ENCODE measurements around the gene OR10H4. TPM values are rescaled to one million over a fixed set of nuclear protein-coding genes. Genes with fewer than 3 reads are reported as not detected.

The OR10H4 gene
- total RNA-seq (2021; fragmentation: NEBNext Ultra II Directional; extraction: Animal tissue kit (Norgen Biotek cat#: 25700)) (not detected in 2 replicates), polyA plus RNA-seq (2011; rRNA removed) (not detected in 2 replicates), polyA minus RNA-seq (2011; rRNA and poly(A)+ RNA removed) (not detected in 2 replicates)
- not detected for polyA plus RNA-seq (2011; cell fraction: cytosol; rRNA removed)
- not detected for polyA plus RNA-seq (2011; cell fraction: nucleus; rRNA removed)
- polyA plus RNA-seq (2012, experiment 1 of 2), result not detected in 4 replicates
- polyA plus RNA-seq (2012, experiment 2 of 2), result not detected
- polyA plus RNA-seq (2013, experiment 1 of 2), result not detected
- not detected for polyA plus RNA-seq (2013, experiment 2 of 2)
- not detected for polyA minus RNA-seq (2011; cell fraction: cytosol; rRNA and poly(A)+ RNA removed)
- not detected for polyA minus RNA-seq (2011; cell fraction: nucleus; rRNA and poly(A)+ RNA removed)
- long read RNA-seq, experiment 1, result 0 reads
- long read RNA-seq, experiment 2, result 0 reads

DNA sequence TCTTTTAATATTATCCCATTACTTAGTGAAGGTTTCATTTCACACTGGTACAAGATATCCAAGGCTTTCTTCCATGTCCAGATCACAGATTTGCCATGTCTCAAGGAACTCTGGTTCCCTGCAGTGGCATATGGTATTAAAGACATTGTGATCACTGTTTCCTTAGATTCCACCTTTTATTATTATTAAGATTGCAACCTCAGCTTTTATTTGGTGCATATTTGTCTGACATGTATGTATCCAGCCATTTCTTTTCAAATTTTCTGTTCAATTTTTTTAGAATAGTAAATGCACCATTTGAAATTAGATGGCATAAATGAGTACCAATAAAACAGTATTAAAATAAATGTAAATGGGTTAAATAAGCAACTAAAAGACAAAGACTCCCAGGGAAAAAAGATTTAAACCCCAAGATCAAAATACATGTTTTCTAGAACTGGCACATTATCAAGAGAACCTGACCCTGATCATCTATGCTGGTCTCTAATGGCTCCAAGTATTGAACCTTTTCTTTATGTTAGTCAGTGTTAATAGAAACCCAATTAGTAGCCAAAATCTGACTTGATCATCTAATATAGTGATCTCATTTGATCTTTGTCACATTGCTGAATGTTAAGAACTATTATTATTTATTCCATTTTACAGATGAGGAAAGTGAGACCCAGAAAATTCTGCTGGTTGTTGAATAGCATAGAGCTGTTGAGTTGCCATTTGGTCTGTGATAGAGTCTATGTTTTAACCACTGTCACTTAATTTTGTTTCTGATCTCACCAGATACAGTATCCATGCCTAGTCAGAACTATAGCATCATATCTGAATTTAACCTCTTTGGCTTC is at the start of gene OR10H4:
Gene OR10H4, plus strand, starts transcription at position 786 of the 836 bp plus-strand sequence. Its CDS starts 0 bp downstream, at position 786.
- no peaks in the 10 kb centered on the region for H3K36me3 ChIP-seq (ENCODE audit: control insufficient read depth in 2 of 4, insufficient read depth in 4 of 4, low read length in 3 of 4)
- no peak within 1 kb of the TSS for H3K56ac ChIP-seq (replicated peaks; ENCODE audit: insufficient read length, low read depth, low read length)
- no peak within 1 kb of the TSS for H3K18ac ChIP-seq (ENCODE audit: extremely low read depth, low read length)
- no peak within 1 kb of the TSS for H2BK12ac ChIP-seq (ENCODE audit: low read depth, low read length)
- no peak within 1 kb of the TSS for H2BK20ac ChIP-seq (ENCODE audit: low read length)
- H2BK5ac ChIP-seq (ENCODE audit: low read depth, low read length), result no peak within 1 kb of the TSS
- no peak within 1 kb of the TSS for H3K4me3 ChIP-seq (ENCODE audit: extremely low read depth in 1 of 4, insufficient read depth in 2 of 4, low read depth in 3 of 4, low read length in 4 of 4)
- H3K14ac ChIP-seq (ENCODE audit: insufficient read length), result no peak within 1 kb of the TSS
- H3K4ac ChIP-seq (replicated peaks; ENCODE audit: insufficient read length, low read depth, low read length), result no peak within 1 kb of the TSS
- DNase-seq (ENCODE audit: low read depth in 1 of 2, low spot score in 2 of 2) (no peak), FAIRE-seq (no peak)
- peaks cover 50 to 52% of the 10 kb centered on the region in 2 experiments for H3K9me3 ChIP-seq (ENCODE audit: insufficient read depth in 2 of 2, low read depth in 1 of 2, low read length in 1 of 2)
- H2AK5ac ChIP-seq (ENCODE audit: low read depth, low read length), result no peak within 1 kb of the TSS
- H4K20me1 ChIP-seq (replicated peaks in 1 of 2; ENCODE audit: control insufficient read depth in 1 of 2, insufficient read depth in 2 of 2, low read length in 2 of 2), result no peaks in the 10 kb centered on the region
- no peak within 1 kb of the TSS for H4K5ac ChIP-seq (ENCODE audit: insufficient read length, low read depth, low read length)
- H3K4me1 ChIP-seq (replicated peaks in 1 of 4; ENCODE audit: control insufficient read depth in 3 of 4, insufficient read depth in 4 of 4, low read length in 3 of 4), result no peaks in the 10 kb centered on the region
- no peaks in the 10 kb centered on the region for H3K79me2 ChIP-seq (ENCODE audit: control insufficient read depth in 1 of 2, insufficient read depth in 2 of 2, low read length in 2 of 2)
- H3K9ac ChIP-seq (replicated peaks in 1 of 4; ENCODE audit: extremely low read depth in 1 of 4, low read depth in 3 of 4, low read length in 3 of 4), result no peak within 1 kb of the TSS
- H3K79me1 ChIP-seq (ENCODE audit: low read depth, low read length), result no peaks in the 10 kb centered on the region
- H3K23me2 ChIP-seq (ENCODE audit: low read depth, low read length), result no peaks in the 10 kb centered on the region
- no peak for TF ChIP-seq CTCF (IDR thresholded peaks at IDR 0.05; ENCODE audit: control extremely low read depth in 1 of 3, insufficient read depth in 1 of 3, low read depth in 1 of 3, low read length in 3 of 3)
- no peak for TF ChIP-seq MAX (IDR thresholded peaks at IDR 0.05)
- TF ChIP-seq RBBP5 (IDR thresholded peaks at IDR 0.05; ENCODE audit: borderline replicate concordance, low read depth, low read length), result no peak
- TF ChIP-seq POLR2AphosphoS5 (IDR thresholded peaks at IDR 0.05; ENCODE audit: low read depth, low read length), result no peak
- no peak for TF ChIP-seq KDM1A (IDR thresholded peaks at IDR 0.05; ENCODE audit: borderline replicate concordance, low read length)
- TF ChIP-seq PHF8 (conservative IDR thresholded peaks at IDR 0.05; ENCODE audit: low read depth, low read length), result no peak
- TF ChIP-seq, protein P1, sequence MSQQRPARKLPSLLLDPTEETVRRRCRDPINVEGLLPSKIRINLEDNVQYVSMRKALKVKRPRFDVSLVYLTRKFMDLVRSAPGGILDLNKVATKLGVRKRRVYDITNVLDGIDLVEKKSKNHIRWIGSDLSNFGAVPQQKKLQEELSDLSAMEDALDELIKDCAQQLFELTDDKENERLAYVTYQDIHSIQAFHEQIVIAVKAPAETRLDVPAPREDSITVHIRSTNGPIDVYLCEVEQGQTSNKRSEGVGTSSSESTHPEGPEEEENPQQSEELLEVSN (IDR thresholded peaks at IDR 0.05), result no peak
- no peak for TF ChIP-seq HDAC6 (IDR thresholded peaks at IDR 0.05; ENCODE audit: low read depth, low read length)
- no peak within 1 kb of the TSS for H2BK120ac ChIP-seq (replicated peaks; ENCODE audit: low read depth, low read length)
- ChIA-PET POLR2A (ENCODE audit: partially characterized antibody) (no interaction called here), CTCF (ENCODE audit: partially characterized antibody) (no interaction called here)
- H2AFZ ChIP-seq (ENCODE audit: low read length), result no peak within 1 kb of the TSS
- H3K27me3 ChIP-seq (replicated peaks in 1 of 4; ENCODE audit: control insufficient read depth in 3 of 4, extremely low read depth in 1 of 4, insufficient read depth in 3 of 4, low read length in 3 of 4), result no peaks in the 10 kb centered on the region
- H3K27ac ChIP-seq (ENCODE audit: low read depth, low read length), result no peak within 1 kb of the TSS
- H3K4me2 ChIP-seq (ENCODE audit: insufficient read depth in 1 of 2, low read depth in 2 of 2, low read length in 2 of 2), result no peak within 1 kb of the TSS
- H3K23ac ChIP-seq (ENCODE audit: insufficient read length), result no peak within 1 kb of the TSS
- H2BK15ac ChIP-seq (ENCODE audit: low read length), result no peak within 1 kb of the TSS
- no peak within 1 kb of the TSS for H4K91ac ChIP-seq (replicated peaks; ENCODE audit: insufficient read length, low read length)
- no peak within 1 kb of the TSS for H4K8ac ChIP-seq (ENCODE audit: extremely low read depth, insufficient read depth, low read length)

Data from H1 (cell line).